WERI-Rb-1 (cell line): ENCODE data around the gene ZNF440.
A peak's percentile ranks its signal among the peaks of the same experiment; 100 is the strongest.

Experiments used
- DNase-seq: peaks from one replicate; pipeline ENCODE4 v3.0.0-alpha.2; 2020
- H3K27ac ChIP-seq: fragments of 250-450 bp; sonication (Bioruptor Pico); 2 replicates; pipeline ENCODE4 v1.5.1; 2020; ENCODE audit warnings: mild to moderate bottlenecking, moderate library complexity
- H3K27me3 ChIP-seq: fragments of 250-450 bp; sonication (Bioruptor Pico); 2 replicates; pipeline ENCODE4 v1.5.1; 2021; ENCODE audit warnings: mild to moderate bottlenecking, low read depth, moderate library complexity; ENCODE audit not compliant: insufficient read depth, severe bottlenecking
- H3K36me3 ChIP-seq: fragments of 250-450 bp; sonication (Bioruptor Pico); 2 replicates; pipeline ENCODE4 v1.5.1; 2020; ENCODE audit warnings: mild to moderate bottlenecking, moderate library complexity
- H3K4me3 ChIP-seq: 2 replicates; pipeline ENCODE4 v1.5.1; 2011; ENCODE audit warnings: low read depth, mild to moderate bottlenecking, control low read depth, low read length
- H3K9me3 ChIP-seq: fragments of 250-450 bp; sonication (Bioruptor Pico); 2 replicates; pipeline ENCODE4 v1.5.1; 2021; ENCODE audit warnings: mild to moderate bottlenecking, moderate library complexity; ENCODE audit not compliant: severe bottlenecking
- TF ChIP-seq, protein P1 (sequence below): IDR thresholded peaks from 2 replicates; pipeline ENCODE4 v1.5.1; 2011; ENCODE audit warnings: low read depth, mild to moderate bottlenecking, control low read depth, inconsistent platforms, low read length

The ZNF440 gene

DNA sequence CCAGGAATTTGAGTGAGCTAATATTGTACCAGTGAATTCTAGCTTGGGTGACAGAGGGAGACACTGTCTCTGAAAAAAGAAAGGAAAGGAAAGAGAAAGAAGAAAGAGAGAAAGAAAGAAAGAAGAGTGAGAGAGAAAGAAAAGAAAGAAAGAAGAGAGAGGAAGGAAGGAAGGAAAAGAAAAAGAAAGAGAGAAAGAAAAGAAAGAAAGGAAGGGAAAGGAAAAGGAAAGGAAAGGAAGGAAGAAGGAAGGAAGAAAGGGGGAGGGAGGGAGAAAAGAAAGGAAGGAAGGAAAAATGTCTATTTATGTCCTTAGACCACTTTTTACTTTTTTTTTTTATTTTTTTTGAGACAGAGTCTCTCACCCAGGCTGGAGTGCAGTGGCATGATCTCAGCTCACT, 21.1 kb upstream of the ZNF440 start:
- Histone ChIP-seq H3K36me3 (no peaks in the 10 kb centered on the region), H3K4me3 (no peak overlapping the region), H3K27me3 (no peaks in the 10 kb centered on the region), H3K27ac (no peak overlapping the region), H3K9me3 (no peaks in the 10 kb centered on the region)
- no peak for DNase-seq
- TF ChIP-seq, protein P1, sequence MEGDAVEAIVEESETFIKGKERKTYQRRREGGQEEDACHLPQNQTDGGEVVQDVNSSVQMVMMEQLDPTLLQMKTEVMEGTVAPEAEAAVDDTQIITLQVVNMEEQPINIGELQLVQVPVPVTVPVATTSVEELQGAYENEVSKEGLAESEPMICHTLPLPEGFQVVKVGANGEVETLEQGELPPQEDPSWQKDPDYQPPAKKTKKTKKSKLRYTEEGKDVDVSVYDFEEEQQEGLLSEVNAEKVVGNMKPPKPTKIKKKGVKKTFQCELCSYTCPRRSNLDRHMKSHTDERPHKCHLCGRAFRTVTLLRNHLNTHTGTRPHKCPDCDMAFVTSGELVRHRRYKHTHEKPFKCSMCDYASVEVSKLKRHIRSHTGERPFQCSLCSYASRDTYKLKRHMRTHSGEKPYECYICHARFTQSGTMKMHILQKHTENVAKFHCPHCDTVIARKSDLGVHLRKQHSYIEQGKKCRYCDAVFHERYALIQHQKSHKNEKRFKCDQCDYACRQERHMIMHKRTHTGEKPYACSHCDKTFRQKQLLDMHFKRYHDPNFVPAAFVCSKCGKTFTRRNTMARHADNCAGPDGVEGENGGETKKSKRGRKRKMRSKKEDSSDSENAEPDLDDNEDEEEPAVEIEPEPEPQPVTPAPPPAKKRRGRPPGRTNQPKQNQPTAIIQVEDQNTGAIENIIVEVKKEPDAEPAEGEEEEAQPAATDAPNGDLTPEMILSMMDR = no peak

DNA sequence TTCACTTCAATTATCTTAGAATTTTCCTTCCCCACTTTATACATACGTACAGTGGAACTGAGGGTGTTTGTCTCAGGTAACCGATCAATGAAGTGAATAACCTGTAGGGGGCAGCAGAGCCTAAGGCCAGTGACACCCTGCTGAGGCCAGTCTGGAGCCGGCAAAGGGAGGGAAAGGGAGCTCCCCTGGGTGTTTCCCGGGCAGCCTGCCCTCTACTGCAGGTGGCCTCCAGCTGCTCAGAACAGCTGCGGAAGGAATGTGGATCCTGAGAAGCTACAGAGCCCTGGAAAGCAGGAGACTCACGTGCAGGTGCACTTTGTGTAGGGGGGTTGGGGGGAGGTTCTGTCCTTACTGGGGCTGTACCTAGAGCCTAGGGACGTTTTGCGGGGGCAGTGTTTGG, 16.6 kb upstream of the ZNF440 start:
- no peaks in the 10 kb centered on the region for H3K27me3 ChIP-seq
- H3K36me3 ChIP-seq = no peaks in the 10 kb centered on the region
- H3K4me3 ChIP-seq = peak overlapping the region; percentile 70
- DNase-seq = peak; percentile 93
- no peaks in the 10 kb centered on the region for H3K9me3 ChIP-seq
- TF ChIP-seq, protein P1 = peak; percentile 79
- peak overlapping the region; percentile 96 for H3K27ac ChIP-seq

DNA sequence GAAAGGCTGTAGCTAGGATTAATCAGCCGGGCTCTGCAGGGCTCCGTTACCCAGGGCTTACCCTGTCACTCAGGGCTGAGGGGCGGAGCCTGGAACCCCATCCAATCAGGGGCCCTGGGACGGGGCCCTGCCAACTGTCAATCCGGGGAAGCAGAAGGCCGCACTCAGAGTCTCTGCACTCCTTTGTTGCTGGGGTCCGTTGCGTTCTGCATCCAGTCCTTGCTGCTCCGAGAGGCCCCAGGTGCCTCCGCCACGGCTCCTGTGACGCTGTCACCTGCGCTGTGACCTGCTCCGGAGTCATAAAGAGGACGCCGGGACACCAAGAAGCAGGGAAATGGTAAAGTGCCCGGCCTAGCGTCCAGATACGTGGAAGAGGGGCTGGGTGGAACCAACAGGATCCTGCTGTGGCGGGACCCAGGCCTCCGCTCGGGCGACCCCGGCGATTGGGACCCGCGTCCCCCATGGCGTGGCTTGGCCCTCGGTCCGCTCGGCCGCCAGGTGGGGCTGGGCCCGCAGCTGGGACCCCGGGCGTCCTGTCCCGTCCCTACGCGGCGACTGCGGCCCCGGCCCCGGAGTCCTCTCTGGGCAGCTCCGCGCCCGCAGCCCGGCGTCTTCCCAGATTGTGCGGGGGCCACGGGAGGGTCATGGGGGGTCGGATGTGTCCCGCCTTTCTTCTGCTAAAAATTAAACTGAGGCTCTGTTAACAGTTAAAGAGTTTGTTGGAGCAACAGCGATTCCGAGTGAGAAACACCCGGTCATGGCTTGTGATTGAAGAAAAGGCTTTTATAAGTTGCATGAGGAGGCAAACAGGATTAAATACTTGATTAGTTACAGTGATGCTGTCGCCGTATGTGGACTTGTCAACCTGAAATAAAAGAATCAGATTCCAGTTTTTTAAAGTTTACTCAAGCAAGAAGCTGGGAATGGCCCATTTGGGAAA, 15.4 kb upstream of the ZNF440 start, which contains the start of gene ZNF491:
Gene ZNF491, plus strand, starts transcription at position 133 of the 940 bp plus-strand sequence. CDS start 7,431 bp downstream, outside the sequence.
- peaks cover 1% of the 10 kb centered on the region for H3K9me3 ChIP-seq
- H3K36me3 ChIP-seq = no peaks in the 10 kb centered on the region; the same call in none of the 2 replicates
- DNase-seq = peak; percentile 99
- H3K27me3 ChIP-seq = no peaks in the 10 kb centered on the region
- peak within 1 kb of the TSS; percentile 96 for H3K27ac ChIP-seq
- peak within 1 kb of the TSS; percentile 70 for H3K4me3 ChIP-seq
- TF ChIP-seq, protein P1 = peak; percentile 49

DNA sequence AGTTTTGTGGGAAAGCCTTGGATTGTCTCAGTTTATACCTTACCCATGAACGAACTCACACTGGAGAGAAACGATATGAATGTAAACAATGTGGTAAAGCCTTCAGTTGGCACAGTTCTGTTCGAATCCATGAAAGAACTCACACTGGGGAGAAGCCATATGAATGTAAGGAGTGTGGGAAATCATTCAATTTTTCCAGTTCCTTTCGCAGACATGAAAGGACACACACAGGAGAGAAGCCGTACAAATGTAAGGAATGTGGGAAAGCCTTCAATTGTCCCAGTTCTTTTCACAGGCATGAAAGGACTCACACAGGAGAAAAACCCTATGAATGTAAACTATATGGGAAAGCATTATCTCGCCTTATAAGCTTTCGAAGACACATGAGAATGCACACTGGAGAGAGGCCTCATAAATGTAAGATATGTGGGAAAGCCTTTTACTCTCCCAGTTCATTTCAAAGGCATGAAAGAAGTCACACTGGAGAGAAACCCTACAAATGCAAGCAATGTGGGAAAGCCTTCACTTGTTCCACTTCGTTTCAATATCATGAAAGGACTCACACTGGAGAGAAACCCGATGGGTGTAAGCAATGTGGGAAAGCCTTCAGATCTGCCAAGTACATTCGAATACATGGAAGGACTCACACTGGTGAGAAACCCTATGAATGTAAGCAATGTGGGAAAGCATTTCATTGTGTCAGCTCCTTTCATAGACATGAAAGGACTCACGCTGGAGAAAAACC, 7.5 kb upstream of the ZNF440 start:
- H3K9me3 ChIP-seq = peaks cover 24% of the 10 kb centered on the region
- no peaks in the 10 kb centered on the region for H3K27me3 ChIP-seq
- TF ChIP-seq, protein P1 = no peak
- H3K36me3 ChIP-seq = peaks cover 37% of the 10 kb centered on the region
- H3K4me3 ChIP-seq = no peak overlapping the region
- H3K27ac ChIP-seq = no peak overlapping the region
- no peak for DNase-seq

DNA sequence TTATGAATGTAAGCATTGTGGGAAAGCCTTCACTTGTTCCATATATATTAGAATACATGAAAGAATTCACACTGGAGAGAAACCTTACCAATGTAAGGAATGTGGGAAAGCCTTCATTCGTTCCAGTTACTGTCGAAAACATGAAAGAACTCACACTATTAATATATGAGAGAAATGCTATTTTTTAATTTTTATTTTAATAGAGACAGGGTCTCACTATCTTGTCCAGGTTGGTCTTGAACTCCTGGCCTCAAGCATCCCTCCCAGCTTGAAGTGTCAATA, 7.0 kb upstream of the ZNF440 start:
- DNase-seq = no peak
- peaks cover 24% of the 10 kb centered on the region for H3K9me3 ChIP-seq
- TF ChIP-seq, protein P1 = no peak
- peaks cover 37% of the 10 kb centered on the region for H3K36me3 ChIP-seq
- no peak overlapping the region for H3K27ac ChIP-seq
- no peak overlapping the region for H3K4me3 ChIP-seq
- H3K27me3 ChIP-seq = no peaks in the 10 kb centered on the region
